ENCODE results near the gene TMEM63A.

GRCh38 chr1:225806249-225806648 lies 75.9 kb downstream of the TMEM63A start:
- no peak for TF ChIP-seq CTCF (IDR thresholded peaks at IDR 0.05; ENCODE audit: low read length)
- no peak for TF ChIP-seq EZH2 (IDR thresholded peaks at IDR 0.05; ENCODE audit: borderline replicate concordance, low read length)

All from OCI-LY1 (cell line).